Small intestine (tissue), 7 donors: ENCODE results near the gene HSD11B2. TPM values are rescaled to one million over a fixed set of nuclear protein-coding genes. Genes with fewer than 3 reads are reported as not detected.

ENCODE experiments used
- DNase-seq, 2 donors: peaks; one replicate each; pipeline versions ENCODE4 v3.0.0 to v3.0.0-alpha.2; 2013
- FAIRE-seq: peaks from 2 replicates; lab custom pipeline; 2012; peaks lifted over from hg19 to GRCh38; lab: Jason Lieb, UNC
- H3K27ac ChIP-seq, 3 donors: one replicate each; pipeline ENCODE4 v1.5.1; 2013; ENCODE audit warnings: low read length in 2 of 3, mild to moderate bottlenecking in 2 of 3, control low read depth in 1 of 3, inconsistent platforms in 1 of 3, low read depth in 1 of 3, moderate library complexity in 1 of 3
- H3K27me3 ChIP-seq, 3 donors: one replicate each; pipeline ENCODE4 v1.6.1; 2013; ENCODE audit warnings: low read length in 3 of 3, inconsistent platforms in 1 of 3; ENCODE audit not compliant: control insufficient read depth in 3 of 3, insufficient read depth in 3 of 3
- H3K36me3 ChIP-seq, 3 donors: one replicate each; pipeline ENCODE4 v1.6.1; 2013; ENCODE audit warnings: low read length in 3 of 3, inconsistent platforms in 1 of 3, low read depth in 1 of 3, mild to moderate bottlenecking in 1 of 3, moderate library complexity in 1 of 3; ENCODE audit not compliant: control insufficient read depth in 3 of 3, insufficient read depth in 2 of 3
- H3K4me1 ChIP-seq, 3 donors: one replicate each; pipeline ENCODE4 v1.6.1; 2013; ENCODE audit warnings: low read length in 2 of 3, inconsistent platforms in 1 of 3, low read depth in 1 of 3, mild to moderate bottlenecking in 1 of 3, moderate library complexity in 1 of 3; ENCODE audit not compliant: control insufficient read depth in 3 of 3, insufficient read depth in 2 of 3
- H3K4me3 ChIP-seq, 3 donors: one replicate each; pipeline ENCODE4 v1.5.1; 2013; ENCODE audit warnings: low read length in 3 of 3, control low read depth in 1 of 3, inconsistent platforms in 1 of 3, low read depth in 1 of 3, mild to moderate bottlenecking in 1 of 3, moderate library complexity in 1 of 3
- H3K9me3 ChIP-seq, 2 donors: one replicate each; pipeline ENCODE4 v1.6.1; 2013; ENCODE audit warnings: low read depth in 1 of 2, low read length in 1 of 2; ENCODE audit not compliant: control insufficient read depth in 2 of 2, insufficient read depth in 1 of 2
- WGBS, 3 donors: extraction: QIAGEN DNeasy Blood & Tissue Kit; methylation state at CpG; one replicate each; pipeline ENCODE4 v1.1.7; 2013; 5-methylcytosine and 5-hydroxymethylcytosine counted together
- polyA plus RNA-seq, 4 donors: library from polyadenylated mRNA; stranded (reverse) in 3 of 4; unstranded in 1 of 4; fragments of 200-250 nt in 3 of 4; fragments of 120-200 nt in 1 of 4; gene quantifications; one replicate each; pipeline versions ENCODE4 v1.2.1 to v1.2.3, GENCODE V29; 2013
- donor health status: healthy with polysubstance abuse.
- donor health status: control.
- donor health status: control.
- donor health status: Bipolar disorder and iron deficiency.
- donor health status: healthy.

Gene HSD11B2
- polyA plus RNA-seq, 4 donors = 9.7 to 166 (median 111) TPM

GRCh38 chr16:67424261-67424615, 6.7 kb upstream of the HSD11B2 start:
- no peak for FAIRE-seq
- no peak for DNase-seq
- H3K9me3 ChIP-seq = no peaks in the 10 kb centered on the region
- peaks cover 0 to 33% (median 4%) of the 10 kb centered on the region in 3 donors for H3K27me3 ChIP-seq
- WGBS, 3 donors = 37 to 63% (median 40%) methylated on average over 5 of the region's 5 CpGs
- H3K27ac ChIP-seq = no peak overlapping the region
- peaks cover 0 to 8% (median 4%) of the 10 kb centered on the region in 3 donors for H3K4me1 ChIP-seq
- H3K4me3 ChIP-seq = no peak overlapping the region
- H3K36me3 ChIP-seq = no peaks in the 10 kb centered on the region

GRCh38 chr16:67425061-67425460, 5.9 kb upstream of the HSD11B2 start:
- Histone ChIP-seq H3K36me3 (no peaks in the 10 kb centered on the region), H3K4me1 (peaks cover 0 to 14% (median 4%) of the 10 kb centered on the region in 3 donors), H3K27me3 (peaks cover 0 to 41% (median 4%) of the 10 kb centered on the region in 3 donors), H3K9me3 (no peaks in the 10 kb centered on the region), H3K4me3 (no peak overlapping the region), H3K27ac (no peak overlapping the region)
- WGBS, 3 donors = 29 to 56% (median 52%) methylated on average over 6 of the region's 6 CpGs
- FAIRE-seq (no peak), DNase-seq (no peak)

GRCh38 chr16:67425580-67425979, 5.3 kb upstream of the HSD11B2 start:
- WGBS, 3 donors = 56 to 68% (median 61%) methylated on average over 4 of the region's 4 CpGs
- DNase-seq = no peak

GRCh38 chr16:67426022-67426421, 4.9 kb upstream of the HSD11B2 start:
- Histone ChIP-seq H3K9me3 (no peaks in the 10 kb centered on the region), H3K36me3 (no peaks in the 10 kb centered on the region), H3K4me1 (peaks cover 0 to 17% (median 4%) of the 10 kb centered on the region in 3 donors), H3K27me3 (peaks cover 0 to 44% (median 4%) of the 10 kb centered on the region in 3 donors), H3K4me3 (no peak overlapping the region), H3K27ac (no peak overlapping the region)
- 68 to 84% (median 72%) methylated on average over 7 of the region's 7 CpGs for WGBS, 3 donors
- FAIRE-seq (no peak), DNase-seq (no peak)

More at GRCh38 chr16:67425580-67425979, 5.3 kb upstream of the HSD11B2 start:
- Histone ChIP-seq H3K4me1 (peaks cover 0 to 17% (median 4%) of the 10 kb centered on the region in 3 donors), H3K9me3 (no peaks in the 10 kb centered on the region), H3K27me3 (peaks cover 0 to 44% (median 4%) of the 10 kb centered on the region in 3 donors), H3K4me3 (no peak overlapping the region), H3K36me3 (no peaks in the 10 kb centered on the region), H3K27ac (no peak overlapping the region)
- FAIRE-seq = no peak

- FAIRE-seq (no peak), DNase-seq (no peak)
- H3K27ac ChIP-seq = no peak overlapping the region
- peaks cover 0 to 51% (median 4%) of the 10 kb centered on the region in 3 donors for H3K27me3 ChIP-seq
- no peak overlapping the region for H3K4me3 ChIP-seq
- WGBS, 3 donors = 66 to 87% (median 76%) methylated on average over 7 of the region's 7 CpGs
- no peaks in the 10 kb centered on the region for H3K36me3 ChIP-seq
- peaks cover 0 to 24% (median 4%) of the 10 kb centered on the region in 3 donors for H3K4me1 ChIP-seq
- H3K9me3 ChIP-seq = no peaks in the 10 kb centered on the region
These were observed 4.0 kb upstream of the HSD11B2 start for GRCh38 chr16:67426950-67427349.

- FAIRE-seq = no peak
- peaks cover 0 to 25% (median 4%) of the 10 kb centered on the region in 3 donors for H3K4me1 ChIP-seq
- peaks cover 0 to 5% (median 0%) of the 10 kb centered on the region in 3 donors for H3K36me3 ChIP-seq
- H3K4me3 ChIP-seq = no peak overlapping the region
- 11 to 21% (median 12%) methylated on average over 11 of the region's 11 CpGs for WGBS, 3 donors
- peaks cover 0 to 51% (median 4%) of the 10 kb centered on the region in 3 donors for H3K27me3 ChIP-seq
- peak overlapping the region in 2 of 3 donors; percentile 95 to 97 for H3K27ac ChIP-seq
- peak; percentile 82 to 84 for DNase-seq
- H3K9me3 ChIP-seq = no peaks in the 10 kb centered on the region
These were observed 2.7 kb upstream of the HSD11B2 start for GRCh38 chr16:67428146-67428731.

GRCh38 chr16:67429053-67429798, 1.7 kb upstream of the HSD11B2 start:
- peaks cover 0 to 9% (median 0%) of the 10 kb centered on the region in 3 donors for H3K36me3 ChIP-seq
- FAIRE-seq = no peak
- H3K27ac ChIP-seq = peak overlapping the region in 2 of 3 donors; percentile 95 to 97
- H3K4me1 ChIP-seq = peaks cover 0 to 25% (median 4%) of the 10 kb centered on the region in 3 donors
- WGBS, 3 donors = 75 to 86% (median 76%) methylated on average over 3 of the region's 3 CpGs
- peak overlapping the region in 1 of 3 donors; percentile 83 for H3K4me3 ChIP-seq
- peaks cover 0 to 49% (median 4%) of the 10 kb centered on the region in 3 donors for H3K27me3 ChIP-seq
- peak; percentile 32 to 95 for DNase-seq
- H3K9me3 ChIP-seq = no peaks in the 10 kb centered on the region

GRCh38 chr16:67429799-67430503, 970 bp upstream of the HSD11B2 start:
- H3K36me3 ChIP-seq = peaks cover 0 to 10% (median 0%) of the 10 kb centered on the region in 3 donors
- peaks cover 0 to 42% (median under 1%) of the 10 kb centered on the region in 3 donors for H3K27me3 ChIP-seq
- peaks cover 0 to 25% (median 4%) of the 10 kb centered on the region in 3 donors for H3K4me1 ChIP-seq
- no peaks in the 10 kb centered on the region for H3K9me3 ChIP-seq
- 5 to 34% (median 19%) methylated on average over 12 to 13 of the region's 13 CpGs for WGBS, 3 donors
- H3K27ac ChIP-seq = peak overlapping the region; percentile 8 to 97 (median 95)
- DNase-seq (no peak), FAIRE-seq (no peak)
- peak overlapping the region; percentile 15 to 83 (median 33) for H3K4me3 ChIP-seq
